ENCODE results near the gene PARG.
"Not testable (repeated sequence)": the region's sequence is repeated elsewhere in the genome, so short reads cannot be mapped to it uniquely, and the experiment has no call there.

Gene PARG

GRCh38 chr10:49827297-49827696 lies 114.5 kb downstream of the PARG start:
- DNase-seq (ENCODE audit: low spot score) = no peak

GRCh38 chr10:49819234-49819958 lies 122.4 kb downstream of the PARG start:
- no peak for DNase-seq (ENCODE audit: low spot score)

- no peak for DNase-seq (ENCODE audit: low spot score)
Observed at GRCh38 chr10:49817845-49818244, 124.0 kb downstream of the PARG start.

GRCh38 chr10:49803988-49804387 lies 137.8 kb downstream of the PARG start:
- no peak for DNase-seq (ENCODE audit: low spot score)

GRCh38 chr10:49798275-49798674 lies 143.6 kb downstream of the PARG start:
- DNase-seq (ENCODE audit: low spot score) = no peak

DNA sequence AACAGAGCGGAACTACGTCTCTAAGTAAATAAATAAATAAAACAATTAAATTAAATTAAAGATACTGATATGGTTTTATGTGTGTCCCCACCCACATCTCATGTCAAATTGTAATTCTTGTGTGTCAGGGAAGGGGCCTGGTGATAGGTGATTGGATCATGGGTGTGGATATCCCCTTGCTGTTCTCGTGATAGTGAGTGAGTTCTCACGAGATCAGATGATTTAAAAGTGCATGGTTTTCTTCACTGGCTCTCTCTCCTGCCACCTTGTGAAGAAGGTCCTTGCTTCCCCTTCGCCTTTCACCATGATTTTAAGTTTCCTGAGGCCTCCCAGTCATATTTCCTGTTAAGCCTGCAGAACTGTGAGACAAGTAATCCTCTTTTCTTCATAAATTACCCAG lies 150.7 kb downstream of the PARG start:
- DNase-seq (ENCODE audit: low spot score) = no peak

DNA sequence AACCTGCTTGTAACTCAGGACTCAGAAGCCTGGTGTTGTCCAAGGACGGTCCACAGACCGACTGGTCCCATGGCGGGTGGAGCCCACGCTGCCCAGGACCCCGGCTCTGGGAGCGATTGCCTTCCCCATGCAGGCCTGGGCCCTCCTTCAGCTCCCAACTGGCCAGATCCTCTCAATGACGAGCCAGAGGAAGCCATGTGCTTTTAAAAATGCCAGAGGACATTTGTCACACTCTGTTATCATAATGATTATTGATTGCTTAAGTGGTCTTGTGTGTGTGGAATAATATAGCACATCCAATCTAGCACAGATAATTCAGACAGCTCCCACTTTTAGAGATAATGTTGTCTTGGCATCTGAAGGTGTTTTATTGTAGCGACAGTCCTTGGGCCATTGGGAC lies 157.1 kb downstream of the PARG start:
- no peak for DNase-seq (ENCODE audit: low spot score)

DNA sequence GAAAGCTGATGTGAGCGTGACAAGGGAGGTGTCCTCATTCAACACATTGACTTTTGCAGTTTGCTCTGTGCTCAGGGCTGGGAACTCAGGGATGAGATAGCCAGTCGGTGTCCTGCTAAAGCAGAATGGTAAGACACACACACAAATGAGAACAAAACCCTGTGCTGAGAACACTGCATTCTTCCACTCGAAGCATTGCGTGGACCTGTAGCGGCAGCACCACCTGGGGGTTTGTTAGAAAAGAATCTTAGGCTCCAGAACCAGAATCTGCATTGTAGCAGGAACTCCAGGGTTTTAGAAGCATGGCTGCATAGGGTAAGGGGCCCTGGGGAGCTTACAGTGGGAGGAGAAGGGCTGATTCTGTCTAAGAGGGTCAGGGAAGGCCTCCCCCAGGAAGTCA lies 158.2 kb downstream of the PARG start:
- DNase-seq (ENCODE audit: low spot score) = no peak

GRCh38 chr10:49781247-49781646 lies 160.6 kb downstream of the PARG start:
- DNase-seq (ENCODE audit: low spot score) = no peak

DNA sequence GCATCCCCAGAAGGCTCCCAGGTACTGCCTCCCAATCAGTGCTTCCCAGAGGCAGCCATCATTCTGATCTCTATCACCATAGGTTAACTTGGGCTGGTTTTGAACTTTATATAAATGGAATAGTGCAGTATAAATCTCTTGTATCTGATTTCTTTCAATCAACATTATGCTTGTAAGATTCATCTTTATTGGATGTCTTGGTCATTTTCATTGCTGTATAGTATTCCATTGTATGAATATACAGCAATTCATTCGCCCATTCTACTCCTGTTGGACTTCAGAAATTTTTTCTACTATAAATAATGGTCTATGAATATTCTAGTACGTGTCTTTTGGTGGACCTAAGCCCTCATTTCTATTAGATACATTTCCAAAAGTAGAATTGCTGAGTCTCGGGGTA lies 163.6 kb downstream of the PARG start:
- DNase-seq (ENCODE audit: low spot score) = no peak

DNA sequence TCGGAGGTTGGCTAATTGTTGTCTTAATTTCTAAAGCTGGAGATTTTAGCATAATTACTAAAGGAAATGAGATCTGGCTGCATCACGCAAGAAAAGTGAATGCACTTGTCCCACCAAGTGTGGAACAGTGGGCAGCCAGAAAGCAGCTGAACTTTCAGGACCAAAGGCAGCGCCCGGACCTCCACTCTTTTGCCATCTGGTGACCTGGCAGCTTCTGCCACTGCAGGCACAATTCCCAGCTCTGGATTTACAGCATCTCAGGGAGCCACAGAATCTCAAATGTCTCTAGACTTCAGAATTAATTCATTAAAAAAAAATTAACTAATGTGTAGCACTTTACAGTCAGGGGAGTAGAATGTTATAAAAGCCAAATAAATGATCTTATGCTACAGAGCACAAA lies 165.0 kb downstream of the PARG start:
- DNase-seq (ENCODE audit: low spot score) = no peak

DNA sequence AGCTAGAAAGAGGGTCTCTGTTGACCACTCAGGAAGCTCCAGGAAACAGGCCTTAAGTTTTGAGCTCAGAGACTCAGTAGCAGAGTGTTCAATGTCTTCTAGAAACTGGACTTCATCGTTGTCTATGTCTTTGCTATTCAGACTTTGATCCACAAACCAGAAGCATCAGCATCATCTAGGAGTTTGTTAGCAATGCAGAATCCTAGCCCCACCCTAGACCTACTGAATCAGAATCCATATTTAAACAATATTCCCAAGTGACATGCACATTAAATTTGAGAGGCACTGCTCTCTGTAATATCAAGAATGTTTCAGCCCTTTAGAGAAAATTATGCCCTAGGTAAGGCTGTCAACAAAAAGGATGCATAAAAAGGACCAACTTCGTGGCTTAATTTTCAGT lies 166.8 kb downstream of the PARG start:
- no peak for DNase-seq (ENCODE audit: low spot score)

GRCh38 chr10:49772944-49773343 lies 168.9 kb downstream of the PARG start:
- DNase-seq (ENCODE audit: low spot score) = not testable (repeated sequence)

GRCh38 chr10:49771046-49771445 lies 170.8 kb downstream of the PARG start:
- DNase-seq (ENCODE audit: low spot score) = not testable (repeated sequence)

- no peak for DNase-seq (ENCODE audit: low spot score)
Observed at GRCh38 chr10:49769692-49770091, 172.1 kb downstream of the PARG start.

DNA sequence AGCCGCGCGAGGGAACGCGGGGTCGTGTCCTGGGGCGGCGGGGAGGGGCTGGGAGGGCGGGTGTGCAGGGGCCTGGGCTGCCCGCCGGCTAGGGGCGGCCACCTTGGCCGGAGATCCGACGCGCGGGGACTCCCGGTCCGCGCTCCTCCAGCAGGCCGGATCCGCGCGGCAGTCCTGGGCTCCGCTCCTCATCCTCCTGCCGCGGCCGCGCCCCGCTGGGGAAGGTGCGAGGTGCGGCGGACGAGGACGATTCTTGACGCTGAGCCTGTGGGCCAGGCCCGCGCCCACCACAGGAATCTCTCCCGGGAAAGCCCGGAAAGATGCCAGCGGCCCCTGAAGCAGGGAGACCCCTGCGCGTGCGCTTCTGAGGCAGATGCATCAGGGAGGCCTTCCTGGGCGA lies 173.1 kb downstream of the PARG start:
- DNase-seq (ENCODE audit: low spot score) = no peak

- no peak for DNase-seq (ENCODE audit: low spot score)
Observed at GRCh38 chr10:49768329-49768728, 173.5 kb downstream of the PARG start.
